Bladder microvascular endothelial cell (primary cell): ENCODE data around the gene NALF2. TPM values are rescaled to one million over a fixed set of nuclear protein-coding genes. Genes with fewer than 3 reads are reported as not detected.

Source experiments
- total RNA-seq: library from RNA; depleted of rRNA; stranded (reverse); fragments of >200 nt; gene quantifications from 2 replicates; pipeline ENCODE4 v1.2.3, GENCODE V29; 2014

NALF2 gene
- 0.19 TPM in 1 of 2 replicates, not detected in the other for total RNA-seq

DNA sequence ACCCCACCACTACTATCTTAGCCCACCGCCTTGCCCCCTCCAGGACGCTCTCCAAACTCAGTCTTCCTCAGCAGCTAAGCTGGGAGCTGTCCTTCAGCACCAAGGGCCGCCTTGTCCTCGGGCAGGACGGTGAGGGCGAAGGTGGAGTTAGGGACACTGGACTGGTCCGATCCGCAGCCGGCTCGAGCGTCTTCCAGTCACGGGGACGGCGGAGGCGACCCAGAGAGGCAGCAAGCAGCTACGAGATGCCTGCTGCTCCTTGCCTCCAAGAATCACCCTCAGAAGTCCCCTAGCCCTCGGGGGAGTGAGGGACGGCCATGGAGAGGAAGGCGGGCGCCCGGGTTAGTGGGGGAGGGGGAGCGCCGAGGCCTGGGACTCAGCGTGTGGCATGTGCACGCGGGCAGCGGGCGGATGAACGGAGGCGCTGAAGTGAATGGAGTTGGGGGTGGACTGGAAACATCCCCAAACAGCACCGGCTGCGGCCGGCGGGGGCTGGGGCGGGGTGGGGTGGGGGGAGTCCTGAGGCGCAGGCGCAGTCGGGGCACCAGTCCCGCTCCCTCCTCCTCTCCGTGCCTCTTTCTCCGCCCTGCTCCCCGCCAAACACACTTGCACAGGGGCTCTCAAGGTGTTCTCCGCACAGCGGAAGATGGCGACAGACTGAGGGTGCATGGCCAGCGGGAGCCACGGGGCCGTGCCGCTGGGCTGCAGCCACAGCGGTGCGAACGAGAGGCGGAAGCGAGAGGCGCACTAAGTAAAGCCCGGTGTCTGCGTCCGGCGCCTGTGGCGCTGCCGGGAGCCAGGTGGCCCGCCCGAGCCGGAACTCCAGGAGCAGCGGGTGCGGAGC lies at the start of gene NALF2:
NALF2 (plus strand) TSS at position 545 of the 844 bp plus-strand sequence. CDS start 957 bp downstream, outside the sequence.

Other genes starting within 250 kb of the NALF2 start
- gene EDA, start 111.8 kb downstream of the NALF2 start, total RNA-seq, result 0.49 and 0.94 TPM in 2 replicates